Right lobe of liver (tissue), 4 donors: ENCODE measurements around the gene MIEF1.

Source experiments
- POLR2A ChIP-seq: fragments of 450-650 bp; IDR thresholded peaks from one replicate; pipeline ENCODE4 v1.6.1; 2017; ENCODE audit warnings: antibody characterized with exemption, mild to moderate bottlenecking
- TF ChIP-seq, protein P1 (sequence below), 4 donors: fragments of 200-600 bp in 3 of 4; fragments of 450-650 bp in 1 of 4; IDR thresholded peaks; one replicate each; pipeline versions ENCODE4 v1.5.1 to v1.8.0; 2016 to 2022; ENCODE audit warnings: antibody characterized with exemption in 4 of 4, mild to moderate bottlenecking in 2 of 4
- donor health status: DM: no; HTN: no; CAD: no.
- donor health status: DM: no; HTN: no; CAD: no.
- donor health status: DM: no; HTN: yes; CAD: no.

DNA sequence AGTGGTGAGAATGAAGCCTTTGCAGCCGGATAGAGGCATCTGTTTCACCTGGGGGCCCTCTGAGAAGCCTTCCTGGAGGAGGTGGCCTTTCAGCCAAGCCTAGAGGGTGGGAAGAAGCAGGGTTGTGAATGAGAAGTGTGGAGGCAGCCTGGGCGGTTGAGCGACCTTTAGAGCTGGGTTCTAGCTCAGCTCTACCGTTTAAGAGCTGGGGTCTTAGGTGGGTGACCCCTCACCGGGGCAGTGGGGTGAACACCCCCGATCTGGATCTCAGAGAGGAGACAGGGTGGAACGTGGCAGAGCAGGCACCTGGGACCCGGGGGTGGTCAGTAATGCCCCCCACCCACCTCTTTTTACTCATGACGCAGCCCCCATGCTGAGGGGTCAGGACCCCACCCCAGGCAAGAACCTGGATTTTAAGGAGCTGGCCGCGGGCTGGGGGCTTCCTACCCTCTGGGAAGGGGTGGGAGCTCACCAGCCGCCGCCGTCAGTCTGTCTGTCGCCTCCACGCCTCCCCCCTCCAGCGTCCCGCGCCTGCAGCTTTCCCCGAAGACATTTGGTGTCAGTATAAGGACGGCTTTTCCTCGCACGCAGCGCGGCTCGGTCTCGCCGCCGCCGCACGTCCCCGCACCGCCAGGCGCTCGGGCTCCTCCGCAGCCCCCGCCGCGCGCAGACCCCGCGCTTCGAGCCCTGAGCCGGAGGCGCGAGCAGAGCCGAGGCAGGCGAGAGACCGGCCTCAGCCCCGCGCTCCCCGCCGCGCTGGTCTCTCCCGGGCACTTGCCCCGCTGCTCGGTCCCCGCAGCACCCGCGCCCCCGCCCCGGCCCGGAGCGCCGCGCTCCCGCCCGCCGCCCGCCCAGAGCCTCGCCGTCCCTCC, 55.1 kb downstream of the MIEF1 start:
- TF ChIP-seq, protein P1, sequence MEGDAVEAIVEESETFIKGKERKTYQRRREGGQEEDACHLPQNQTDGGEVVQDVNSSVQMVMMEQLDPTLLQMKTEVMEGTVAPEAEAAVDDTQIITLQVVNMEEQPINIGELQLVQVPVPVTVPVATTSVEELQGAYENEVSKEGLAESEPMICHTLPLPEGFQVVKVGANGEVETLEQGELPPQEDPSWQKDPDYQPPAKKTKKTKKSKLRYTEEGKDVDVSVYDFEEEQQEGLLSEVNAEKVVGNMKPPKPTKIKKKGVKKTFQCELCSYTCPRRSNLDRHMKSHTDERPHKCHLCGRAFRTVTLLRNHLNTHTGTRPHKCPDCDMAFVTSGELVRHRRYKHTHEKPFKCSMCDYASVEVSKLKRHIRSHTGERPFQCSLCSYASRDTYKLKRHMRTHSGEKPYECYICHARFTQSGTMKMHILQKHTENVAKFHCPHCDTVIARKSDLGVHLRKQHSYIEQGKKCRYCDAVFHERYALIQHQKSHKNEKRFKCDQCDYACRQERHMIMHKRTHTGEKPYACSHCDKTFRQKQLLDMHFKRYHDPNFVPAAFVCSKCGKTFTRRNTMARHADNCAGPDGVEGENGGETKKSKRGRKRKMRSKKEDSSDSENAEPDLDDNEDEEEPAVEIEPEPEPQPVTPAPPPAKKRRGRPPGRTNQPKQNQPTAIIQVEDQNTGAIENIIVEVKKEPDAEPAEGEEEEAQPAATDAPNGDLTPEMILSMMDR (IDR thresholded peaks at IDR 0.05) = no peak
- no peak for TF ChIP-seq POLR2A
